Endometrial microvascular endothelial cells (primary cell): ENCODE results near the gene KSR2. TPM values are rescaled to one million over a fixed set of nuclear protein-coding genes. Genes with fewer than 3 reads are reported as not detected.
"Not testable (repeated sequence)": the region's sequence is repeated elsewhere in the genome, so short reads cannot be mapped to it uniquely, and the experiment has no call there.

Experiments used
- in situ Hi-C: cut with HindIII; loops from 2 replicates; pipeline ENCODE4 v1.10.0; 2017; ENCODE audit warnings: low sequenced_read_pairs, low pct_unique_long_range_greater_than_20kb; ENCODE audit errors: inconsistent ontology term
- total RNA-seq: library from RNA; depleted of rRNA; stranded (reverse); fragments of >200 nt; gene quantifications from one replicate; pipeline ENCODE4 v1.2.3, GENCODE V29; 2015; ENCODE audit errors: inconsistent ontology term

Gene KSR2
- total RNA-seq, 1 donor from 2014 or later = 5.0 TPM

- in situ Hi-C loops = no loop called here
These were observed 131.1 kb downstream of the KSR2 start for GRCh38 chr12:117837737-117838050.

- in situ Hi-C loops = no loop called here
These were observed 131.6 kb downstream of the KSR2 start for GRCh38 chr12:117836999-117837736.

GRCh38 chr12:117836476-117836875 lies 132.3 kb downstream of the KSR2 start:
- in situ Hi-C loops = no loop called here

GRCh38 chr12:117835156-117835555 lies 133.6 kb downstream of the KSR2 start:
- in situ Hi-C loops = no loop called here

GRCh38 chr12:117832459-117833457 lies 136.0 kb downstream of the KSR2 start:
- in situ Hi-C loops = no loop called here

GRCh38 chr12:117830471-117830870 lies 138.3 kb downstream of the KSR2 start:
- in situ Hi-C loops = no loop called here

- in situ Hi-C loops = no loop called here
These were observed 139.7 kb downstream of the KSR2 start for GRCh38 chr12:117829108-117829507.

- in situ Hi-C loops = no loop called here
These were observed 141.1 kb downstream of the KSR2 start for GRCh38 chr12:117827660-117828059.

GRCh38 chr12:117825827-117826226 lies 143.0 kb downstream of the KSR2 start:
- in situ Hi-C loops = no loop called here

- in situ Hi-C loops = no loop called here
These were observed 147.2 kb downstream of the KSR2 start for GRCh38 chr12:117821480-117822175.

- in situ Hi-C loops = no loop called here
These were observed 148.4 kb downstream of the KSR2 start for GRCh38 chr12:117820216-117820907.

- in situ Hi-C loops = no loop called here
These were observed 149.6 kb downstream of the KSR2 start for GRCh38 chr12:117819160-117819559.

GRCh38 chr12:117818400-117818799 lies 150.4 kb downstream of the KSR2 start:
- in situ Hi-C loops = no loop called here

- in situ Hi-C loops = no loop called here
These were observed 159.3 kb downstream of the KSR2 start for GRCh38 chr12:117809509-117809908.

- in situ Hi-C loops = no loop called here
These were observed 160.8 kb downstream of the KSR2 start for GRCh38 chr12:117807946-117808345.

GRCh38 chr12:117807355-117807754 lies 161.4 kb downstream of the KSR2 start:
- in situ Hi-C loops = no loop called here

- in situ Hi-C loops = no loop called here
These were observed 162.9 kb downstream of the KSR2 start for GRCh38 chr12:117805865-117806264.

- in situ Hi-C loops = no loop called here
These were observed 165.8 kb downstream of the KSR2 start for GRCh38 chr12:117803001-117803400.

- in situ Hi-C loops = not testable (repeated sequence)
These were observed 168.1 kb downstream of the KSR2 start for GRCh38 chr12:117800711-117801110.
